ENCODE measurements around the gene YPEL4.
"Not testable (repeated sequence)": the region's sequence is repeated elsewhere in the genome, so short reads cannot be mapped to it uniquely, and the experiment has no call there.

Gene YPEL4, protein sequence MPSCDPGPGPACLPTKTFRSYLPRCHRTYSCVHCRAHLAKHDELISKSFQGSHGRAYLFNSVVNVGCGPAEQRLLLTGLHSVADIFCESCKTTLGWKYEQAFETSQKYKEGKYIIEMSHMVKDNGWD

GRCh38 chr11:57649826-57650738, at the start of gene YPEL4:
TSS of gene YPEL4 (minus strand) at chr11:57649912. CDS start at chr11:57647107, 2,805 bp downstream.
- peak; percentile 88 for DNase-seq (ENCODE audit: low read depth)

DNA sequence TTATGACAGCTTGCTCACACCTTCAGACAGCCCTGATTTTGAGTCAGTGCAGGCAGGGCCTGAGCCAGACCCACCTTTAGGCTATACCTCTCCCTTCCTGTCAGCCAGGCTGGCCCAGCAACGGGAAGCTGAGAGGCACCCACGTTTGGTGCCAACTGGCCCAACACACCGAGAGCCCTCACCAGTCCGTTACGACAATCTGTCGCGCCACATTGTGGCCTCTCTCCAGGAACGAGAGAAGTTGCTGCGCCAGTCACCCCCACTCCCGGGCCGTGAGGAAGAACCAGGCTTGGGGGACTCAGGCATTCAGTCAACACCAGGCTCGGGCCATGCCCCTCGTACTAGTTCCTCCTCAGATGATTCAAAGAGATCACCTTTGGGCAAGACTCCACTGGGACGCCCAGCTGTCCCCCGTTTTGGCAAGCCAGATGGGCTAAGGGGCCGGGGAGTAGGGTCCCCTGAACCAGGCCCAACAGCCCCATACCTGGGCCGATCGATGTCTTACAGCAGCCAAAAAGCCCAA, 49.2 kb upstream of the YPEL4 start:
- DNase-seq (ENCODE audit: low read depth): no peak

GRCh38 chr11:57690474-57690873, 40.8 kb upstream of the YPEL4 start:
- DNase-seq (ENCODE audit: low read depth): not testable (repeated sequence)

DNA sequence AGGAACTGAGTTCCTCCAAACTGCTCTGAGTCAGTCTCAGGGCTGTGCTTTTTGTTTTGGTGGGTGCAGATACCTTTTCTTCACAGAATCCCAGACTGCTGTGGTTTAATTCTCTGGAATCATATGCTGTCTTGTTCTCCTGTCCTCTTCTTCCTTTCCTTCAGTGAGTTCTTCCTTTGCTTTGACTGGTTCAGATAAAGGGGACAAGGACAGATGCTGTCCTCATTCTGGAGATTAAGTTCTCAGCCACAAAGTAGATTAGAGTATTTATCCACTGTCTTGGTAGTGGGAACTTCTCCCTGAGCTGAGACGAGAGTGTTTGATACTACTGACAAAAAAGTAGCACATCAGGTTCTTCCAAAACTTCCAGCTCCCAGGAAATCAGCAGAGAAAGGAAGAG, 31.5 kb upstream of the YPEL4 start:
- no peak for DNase-seq (ENCODE audit: low read depth)

DNA sequence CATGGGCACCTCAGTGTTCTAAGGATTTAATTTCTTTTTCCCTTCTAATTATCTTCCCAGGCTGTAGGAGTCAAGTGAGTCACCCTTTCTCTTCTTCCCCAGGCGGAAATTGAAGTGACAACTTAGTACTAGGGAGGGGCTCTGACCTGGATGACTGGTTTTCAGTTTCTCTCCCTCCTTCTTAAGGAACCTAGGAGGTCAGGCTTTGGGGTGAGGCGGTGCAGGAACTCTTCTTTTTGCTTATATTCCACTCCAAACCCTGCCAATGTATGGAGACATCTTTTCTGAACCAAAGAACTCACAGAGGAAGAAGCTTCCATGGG, 30.8 kb upstream of the YPEL4 start:
- DNase-seq (ENCODE audit: low read depth): peak; percentile 59

DNA sequence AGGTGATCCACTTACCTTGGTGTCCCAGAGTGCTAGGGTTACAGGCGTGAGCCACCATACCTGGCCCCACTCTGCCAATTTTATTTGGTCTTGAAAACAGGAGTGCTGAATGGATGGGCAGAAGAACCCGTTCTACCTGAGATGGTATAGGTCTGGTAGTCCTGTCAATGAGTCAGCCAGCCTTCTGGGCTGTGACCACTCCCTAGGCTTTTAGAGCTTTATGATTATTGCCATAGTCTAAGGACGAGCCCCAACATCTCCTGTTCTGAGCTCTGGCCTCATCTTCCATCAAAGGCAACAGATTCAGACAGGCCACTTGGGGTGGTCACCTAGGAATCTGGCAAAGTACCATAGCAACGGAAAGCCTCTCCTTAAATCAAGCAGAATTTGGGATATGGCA, 29.7 kb upstream of the YPEL4 start:
- no peak for DNase-seq (ENCODE audit: low read depth)

DNA sequence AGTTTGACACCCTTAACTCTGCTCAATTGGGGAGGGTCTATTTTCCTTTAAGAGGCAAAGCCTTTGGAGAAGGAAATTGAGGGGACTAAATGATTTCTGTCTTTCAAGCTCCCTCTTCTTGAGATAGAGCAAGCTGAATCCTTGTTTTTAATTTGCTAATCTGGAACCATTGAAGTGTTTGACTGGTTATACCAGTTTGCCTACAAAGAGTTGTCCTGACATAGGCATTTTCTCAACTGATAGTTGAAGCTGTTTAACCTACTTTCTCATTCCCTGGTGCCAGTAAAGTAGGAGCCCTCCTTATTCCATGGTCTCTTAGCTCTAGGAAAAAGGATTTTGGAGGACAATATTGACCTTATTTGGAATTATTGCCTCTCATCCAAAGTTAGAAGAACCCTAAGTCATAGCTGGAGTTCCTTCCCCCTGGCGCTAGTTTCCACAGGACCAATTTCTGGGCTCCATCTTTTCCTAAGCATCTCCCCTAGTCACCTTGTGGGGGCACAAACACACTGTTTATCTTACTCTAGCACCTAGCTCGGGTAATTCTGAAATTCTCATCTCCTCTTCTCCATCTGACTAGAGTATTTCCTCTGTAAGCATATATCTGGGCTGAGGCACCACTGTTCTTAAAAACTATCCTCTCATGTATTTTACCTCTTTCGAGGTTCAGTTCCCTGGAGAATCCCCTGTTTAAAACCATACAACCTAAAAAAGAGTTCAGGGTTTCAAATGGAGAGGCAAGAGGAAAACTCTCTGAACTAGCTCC, 25.6 kb upstream of the YPEL4 start:
- no peak for DNase-seq (ENCODE audit: low read depth)

DNA sequence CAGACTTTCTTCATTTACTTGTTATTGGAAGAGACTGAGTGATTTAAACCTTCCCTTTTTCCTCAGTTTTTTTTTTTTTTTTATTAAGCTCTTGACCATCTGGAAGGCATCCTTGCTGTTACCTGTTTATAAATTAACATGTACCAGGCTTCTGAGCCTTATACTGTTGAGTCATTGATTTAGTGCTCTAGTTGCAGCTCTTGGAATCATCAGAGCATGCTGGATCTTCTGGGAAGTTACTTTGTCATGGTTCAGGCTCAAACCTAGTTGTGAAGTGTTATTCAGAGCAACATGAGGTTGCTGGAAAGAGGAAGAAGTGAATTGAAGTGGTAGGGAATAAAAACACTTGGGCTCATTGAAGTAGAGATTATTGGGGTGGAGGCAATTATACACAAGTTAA, 24.5 kb upstream of the YPEL4 start:
- DNase-seq (ENCODE audit: low read depth): no peak

DNA sequence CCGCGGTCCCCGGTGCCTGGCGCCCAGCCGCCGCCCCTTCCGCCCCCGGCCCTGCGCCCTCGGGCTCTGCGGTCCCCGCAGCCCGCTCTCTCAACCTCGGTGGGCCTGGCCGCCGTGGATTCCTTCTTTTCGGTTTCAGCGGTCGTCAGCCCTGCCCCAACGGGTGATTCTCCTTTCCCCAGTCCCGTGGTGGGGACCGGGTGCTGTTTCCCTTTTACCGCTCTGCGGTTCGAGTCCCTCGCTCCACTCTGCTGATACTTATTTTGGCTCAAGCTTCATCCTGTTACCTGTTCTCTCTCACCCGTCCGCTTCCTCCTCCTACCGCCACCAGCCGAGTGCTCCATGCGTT, 18.7 kb upstream of the YPEL4 start:
- DNase-seq (ENCODE audit: low read depth): peak; percentile 22

GRCh38 chr11:57667736-57668433, 18.2 kb upstream of the YPEL4 start, which contains the start of gene ZDHHC5:
TSS of gene ZDHHC5 (plus strand) at chr11:57668114. CDS start at chr11:57673091, 4,977 bp downstream.
- peak; percentile 99 for DNase-seq (ENCODE audit: low read depth)

GRCh38 chr11:57667117-57667735, 17.5 kb upstream of the YPEL4 start:
- peak; percentile 99 for DNase-seq (ENCODE audit: low read depth)

DNA sequence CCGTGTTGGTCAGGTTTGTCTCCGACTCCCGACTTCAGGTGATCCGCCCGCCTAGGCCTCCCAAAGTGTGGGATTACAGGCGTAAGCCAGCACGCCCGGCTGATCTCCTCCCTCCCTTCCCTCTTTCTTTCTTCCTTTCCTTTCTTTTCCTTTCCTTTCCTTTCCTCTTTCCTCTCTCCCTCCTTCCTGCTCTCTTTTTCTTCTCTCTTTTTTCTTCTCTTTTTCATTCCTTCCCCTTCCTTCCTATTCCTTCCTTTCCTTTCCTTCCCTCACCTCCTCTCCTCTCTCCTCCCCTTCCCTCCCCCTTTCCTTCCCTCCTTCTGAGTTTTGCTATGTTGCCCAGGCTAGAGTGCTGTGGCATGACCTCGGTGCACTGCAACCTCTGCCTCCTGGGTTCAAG, 14.3 kb upstream of the YPEL4 start:
- no peak for DNase-seq (ENCODE audit: low read depth)

- no peak for DNase-seq (ENCODE audit: low read depth)
Measured at GRCh38 chr11:57662893-57663292, 13.2 kb upstream of the YPEL4 start.

- no peak for DNase-seq (ENCODE audit: low read depth)
Measured at GRCh38 chr11:57659669-57660068, 10.0 kb upstream of the YPEL4 start.

- no peak for DNase-seq (ENCODE audit: low read depth)
Measured at GRCh38 chr11:57658023-57658361, 8.3 kb upstream of the YPEL4 start.

DNA sequence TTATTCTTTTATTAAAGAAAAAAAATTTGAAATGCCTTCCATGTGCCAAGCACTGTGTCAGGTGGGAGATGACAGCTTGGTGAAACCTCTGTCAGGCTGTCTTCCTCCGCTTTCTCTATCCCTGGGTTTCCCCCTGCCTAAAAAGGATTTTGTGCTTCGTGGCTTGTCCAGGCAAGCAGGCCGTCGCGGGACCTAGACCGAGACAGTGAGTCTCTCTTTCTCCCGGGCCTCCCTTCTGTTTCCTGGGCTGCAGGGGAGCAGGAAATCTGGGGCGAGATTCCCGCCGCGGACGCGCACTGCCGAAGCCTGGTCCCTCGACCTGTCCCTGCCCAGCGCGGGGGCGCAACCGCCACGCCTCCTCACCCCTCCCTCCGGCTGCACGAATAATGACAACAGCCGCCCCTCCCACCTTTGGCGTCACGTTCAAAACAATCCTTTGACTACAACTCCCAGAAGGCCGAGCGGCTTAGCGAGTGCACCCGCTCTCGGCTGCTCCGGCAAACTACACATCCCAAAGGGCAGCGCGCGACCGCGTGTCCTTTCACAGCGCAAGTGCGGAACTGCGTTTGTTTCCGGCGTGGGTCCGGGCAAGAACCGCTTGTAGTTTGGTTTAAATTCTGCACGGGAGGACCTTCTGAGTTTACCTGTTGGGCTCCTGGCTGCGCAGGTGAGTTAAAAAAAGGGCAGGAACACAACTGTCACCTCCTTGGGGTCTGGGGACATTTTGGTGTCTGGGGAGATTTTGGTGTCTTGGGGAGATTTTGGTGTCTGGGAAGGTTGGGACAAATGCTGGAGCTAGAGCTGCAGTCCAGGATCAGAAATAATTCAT, 7.7 kb upstream of the YPEL4 start, which contains the start of gene CLP1:
Gene CLP1, plus strand, starts transcription at position 569 of the 829 bp plus-strand sequence. CDS start 1,715 bp downstream, outside the sequence.
- DNase-seq (ENCODE audit: low read depth): peak; percentile 99

GRCh38 chr11:57656885-57657193, 7.1 kb upstream of the YPEL4 start:
- DNase-seq (ENCODE audit: low read depth): no peak

DNA sequence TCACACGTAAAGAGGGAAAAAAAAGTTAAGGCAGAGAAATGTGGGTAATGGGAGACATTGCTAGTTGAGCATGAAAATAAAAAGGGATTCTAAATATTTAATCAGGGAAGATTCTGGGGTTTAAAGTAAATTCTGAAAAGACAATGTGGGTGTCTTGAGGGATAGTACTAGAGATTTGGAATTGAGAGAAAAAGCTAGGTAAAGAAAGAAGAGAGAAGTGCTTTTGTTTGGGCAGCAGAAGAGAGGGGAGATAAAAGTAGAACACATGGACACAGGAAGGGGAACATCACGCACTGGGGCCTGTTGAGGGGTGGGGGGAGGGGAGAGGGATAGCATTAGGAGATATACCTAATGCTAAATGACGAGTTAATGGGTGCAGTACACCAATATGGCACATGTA, 3.5 kb upstream of the YPEL4 start:
- no peak for DNase-seq (ENCODE audit: low read depth)

- DNase-seq (ENCODE audit: low read depth): no peak
Measured at GRCh38 chr11:57652662-57653061, 3.0 kb upstream of the YPEL4 start.

GRCh38 chr11:57652230-57652629, 2.5 kb upstream of the YPEL4 start:
- DNase-seq (ENCODE audit: low read depth): not testable (repeated sequence)

- no peak for DNase-seq (ENCODE audit: low read depth)
Measured at GRCh38 chr11:57651408-57651807, 1.7 kb upstream of the YPEL4 start.
